SK-N-SH (cell line): Measurements from ENCODE around the gene ZNF587B. TPM values are rescaled to one million over a fixed set of nuclear protein-coding genes. Genes with fewer than 3 reads are reported as not detected.
A peak's percentile ranks its signal among the peaks of the same experiment; 100 is the strongest.

Experiments
- CTCF ChIA-PET: fragments of 300-600, 350-600 bp; formaldehyde crosslinking; extraction: SDS; loops from one replicate; lab custom pipeline; 2021; lab: Yijun Ruan, JAX
- POLR2A ChIA-PET: fragments of 350-600 bp; sonication (Branson Sonifier 250); formaldehyde crosslinking; extraction: SDS; loops from one replicate; lab custom pipeline; 2020; ENCODE audit warnings: antibody characterized with exemption, inconsistent platforms; lab: Yijun Ruan, JAX
- DNase-seq: peaks from one replicate; pipeline ENCODE4 v3.0.0; 2012
- H2AFZ ChIP-seq: fragments of 200-600 bp; sonication (generic); 2 replicates; pipeline ENCODE4 v1.8.1; 2016; ENCODE audit warnings: antibody characterized with exemption, mild to moderate bottlenecking, low read depth
- H3F3A ChIP-seq: fragments of 200-600 bp; sonication (generic); replicated peaks from 2 replicates; pipeline ENCODE3; 2016; ENCODE audit warnings: antibody characterized with exemption, mild to moderate bottlenecking; ENCODE audit not compliant: insufficient read depth
- H3K27ac ChIP-seq, 2 experiments: fragments of 200-500 bp in 1 of 2; fragments of 200-600 bp in 1 of 2; sonication (Bioruptor generic) in 1 of 2; sonication (generic), shearing (Covaris generic) in 1 of 2; 2 replicates each; pipeline versions ENCODE4 v1.5.1 to v1.6.1; 2014 to 2016; ENCODE audit warnings: low read depth in 2 of 2, inconsistent platforms in 1 of 2, low read length in 1 of 2, mild to moderate bottlenecking in 1 of 2, mixed read lengths in 1 of 2
- H3K27me3 ChIP-seq: fragments of 200-600 bp; sonication (generic), shearing (Covaris generic); 2 replicates; pipeline ENCODE4 v1.6.1; 2016; ENCODE audit warnings: mixed run types; ENCODE audit not compliant: insufficient read depth
- H3K36me3 ChIP-seq, 2 experiments: fragments of 200-500 bp in 1 of 2; fragments of 200-600 bp in 1 of 2; sonication (Bioruptor generic) in 1 of 2; sonication (generic) in 1 of 2; replicated peaks in 1 of 2; 2 replicates each; pipeline versions ENCODE3 to v1.5.1; 2014 to 2016; ENCODE audit warnings: low read length in 1 of 2, mild to moderate bottlenecking in 1 of 2; ENCODE audit not compliant: insufficient read depth in 2 of 2, control insufficient read depth in 1 of 2
- H3K4me1 ChIP-seq, 2 experiments: fragments of 200-500 bp in 1 of 2; fragments of 200-600 bp in 1 of 2; sonication (Bioruptor generic) in 1 of 2; sonication (generic), shearing (Covaris generic) in 1 of 2; 2 replicates each; pipeline versions ENCODE4 v1.5.1 to v1.6.1; 2014 to 2016; ENCODE audit warnings: low read depth in 1 of 2, low read length in 1 of 2, mixed run types in 1 of 2; ENCODE audit not compliant: insufficient read depth in 2 of 2, control insufficient read depth in 1 of 2
- H3K4me2 ChIP-seq: fragments of 200-600 bp; sonication (generic), shearing (Covaris generic); 2 replicates; pipeline ENCODE4 v1.6.1; 2017; ENCODE audit warnings: mixed run types
- H3K4me3 ChIP-seq, 2 experiments: fragments of 200-500 bp in 1 of 2; fragments of 200-600 bp in 1 of 2; sonication (Bioruptor generic) in 1 of 2; sonication (generic), shearing (Covaris generic) in 1 of 2; 2 replicates each; pipeline versions ENCODE4 v1.5.1 to v1.8.1; 2014 to 2016; ENCODE audit warnings: low read depth in 2 of 2, inconsistent platforms in 1 of 2, low read length in 1 of 2, mild to moderate bottlenecking in 1 of 2, mixed read lengths in 1 of 2, moderate library complexity in 1 of 2
- H3K79me2 ChIP-seq: fragments of 200-600 bp; sonication (generic); 2 replicates; pipeline ENCODE4 v1.8.1; 2017; ENCODE audit warnings: mild to moderate bottlenecking; ENCODE audit not compliant: insufficient read depth
- H3K9ac ChIP-seq: fragments of 200-600 bp; sonication (generic); 2 replicates; pipeline ENCODE4 v1.6.1; 2017; ENCODE audit warnings: mixed run types
- H3K9me2 ChIP-seq: fragments of 200-600 bp; sonication (generic); 2 replicates; pipeline ENCODE4 v1.6.1; 2017; ENCODE audit warnings: mixed run types
- H3K9me3 ChIP-seq: fragments of 200-600 bp; sonication (generic); 2 replicates; pipeline ENCODE4 v1.6.1; 2017; ENCODE audit warnings: mixed run types, mild to moderate bottlenecking, moderate library complexity
- H4K20me1 ChIP-seq: fragments of 200-600 bp; sonication (generic); 2 replicates; pipeline ENCODE4 v1.6.1; 2017; ENCODE audit warnings: mild to moderate bottlenecking, mixed run types; ENCODE audit not compliant: insufficient read depth
- CHD2 ChIP-seq: fragments of 150-350 bp; IDR thresholded peaks from 2 replicates; pipeline ENCODE4 v1.6.1; 2018; ENCODE audit warnings: low read length; ENCODE audit not compliant: partially characterized antibody
- ELF1 ChIP-seq: IDR thresholded peaks from 2 replicates; pipeline ENCODE4 v1.4.0; 2012
- EP300 ChIP-seq, 2 experiments: IDR thresholded peaks; 2 replicates each; pipeline versions ENCODE4 v1.4.0 to v1.6.1; 2012; ENCODE audit warnings: borderline replicate concordance in 1 of 2, low read depth in 1 of 2, low read length in 1 of 2
- EZH2phosphoT487 ChIP-seq: fragments of 200-600 bp; sonication (generic); IDR thresholded peaks from 2 replicates; pipeline ENCODE4 v1.6.1; 2017; ENCODE audit warnings: low read depth, mixed run types, mild to moderate bottlenecking, antibody characterized with exemption, moderate library complexity, borderline replicate concordance
- FOXJ3 ChIP-seq: sonication (generic); formaldehyde crosslinking; IDR thresholded peaks from 2 replicates; pipeline ENCODE4 v1.5.1; 2020; ENCODE audit warnings: mild to moderate bottlenecking, missing genetic modification reagents
- FOXM1 ChIP-seq: IDR thresholded peaks from 2 replicates; pipeline ENCODE4 v1.4.0; 2012; ENCODE audit warnings: low read depth, mild to moderate bottlenecking
- GABPA ChIP-seq: IDR thresholded peaks from 2 replicates; pipeline ENCODE4 v1.4.0; 2012; ENCODE audit warnings: low read depth, mild to moderate bottlenecking
- MAX ChIP-seq: IDR thresholded peaks from 2 replicates; pipeline ENCODE4 v1.4.0; 2012; ENCODE audit warnings: low read depth
- MEF2A ChIP-seq: IDR thresholded peaks from 2 replicates; pipeline ENCODE4 v1.4.0; 2012; ENCODE audit warnings: low read depth, borderline replicate concordance
- MXI1 ChIP-seq: IDR thresholded peaks from 2 replicates; pipeline ENCODE4 v1.6.1; 2012; ENCODE audit warnings: mild to moderate bottlenecking, low read depth, low read length, improper control_type of control experiment
- NFIC ChIP-seq: IDR thresholded peaks from 2 replicates; pipeline ENCODE4 v1.4.0; 2012; ENCODE audit warnings: borderline replicate concordance
- NRF1 ChIP-seq: IDR thresholded peaks from 2 replicates; pipeline ENCODE4 v1.6.1; 2012; ENCODE audit warnings: low read depth, mild to moderate bottlenecking, low read length
- RAD21 ChIP-seq: IDR thresholded peaks from 2 replicates; pipeline ENCODE4 v1.6.1; 2012; ENCODE audit warnings: mild to moderate bottlenecking, low read length
- RCOR1 ChIP-seq: fragments of 150-350 bp; IDR thresholded peaks from 2 replicates; pipeline ENCODE4 v1.6.1; 2017; ENCODE audit warnings: antibody characterized with exemption, low read length
- REST ChIP-seq: IDR thresholded peaks from 2 replicates; pipeline ENCODE4 v1.6.1; 2012; ENCODE audit warnings: mild to moderate bottlenecking, low read depth, low read length, moderate library complexity
- RXRA ChIP-seq: IDR thresholded peaks from 2 replicates; pipeline ENCODE4 v1.4.0; 2012; ENCODE audit warnings: low read depth, mild to moderate bottlenecking, borderline replicate concordance
- SIN3A ChIP-seq: IDR thresholded peaks from 2 replicates; pipeline ENCODE4 v1.6.1; 2012; ENCODE audit warnings: low read depth, mild to moderate bottlenecking, low read length, moderate library complexity, borderline replicate concordance
- SMC3 ChIP-seq: IDR thresholded peaks from 2 replicates; pipeline ENCODE4 v1.6.1; 2012; ENCODE audit warnings: low read depth, low read length, improper control_type of control experiment
- TAF1 ChIP-seq: IDR thresholded peaks from 2 replicates; pipeline ENCODE4 v1.6.1; 2012; ENCODE audit warnings: low read depth, mild to moderate bottlenecking, low read length, moderate library complexity, borderline replicate concordance
- TCF12 ChIP-seq: IDR thresholded peaks from 2 replicates; pipeline ENCODE4 v1.4.0; 2012
- TEAD4 ChIP-seq: IDR thresholded peaks from 2 replicates; pipeline ENCODE4 v1.4.0; 2012; ENCODE audit warnings: mild to moderate bottlenecking, borderline replicate concordance; ENCODE audit not compliant: insufficient read depth
- YY1 ChIP-seq: IDR thresholded peaks from 2 replicates; pipeline ENCODE4 v1.4.0; 2012; ENCODE audit warnings: low read depth, mild to moderate bottlenecking
- WGBS: methylation state at CpG from one replicate; pipeline ENCODE4 v1.1.6; 2017; ENCODE audit warnings: low lambda C conversion rate; 5-methylcytosine and 5-hydroxymethylcytosine counted together
- polyA plus RNA-seq, 3 experiments: library from polyadenylated mRNA; depleted of rRNA; stranded (reverse); fragments of >200 nt; gene quantifications; 2 replicates each; pipeline ENCODE4 v1.2.3, GENCODE V29; 2012
- TF ChIP-seq, protein P1 (sequence below): fragments of 150-350 bp; IDR thresholded peaks from 2 replicates; pipeline ENCODE4 v1.6.1; 2016; ENCODE audit warnings: mild to moderate bottlenecking, low read depth, low read length
- TF ChIP-seq, protein P2 (sequence below): fragments of 200-600 bp; sonication (generic); IDR thresholded peaks from 2 replicates; pipeline ENCODE4 v1.6.1; 2017; ENCODE audit warnings: antibody characterized with exemption, mild to moderate bottlenecking, moderate library complexity

ZNF587B gene
- polyA plus RNA-seq, 1 of the 3 experiments (the other 2 are of a cell fraction) = 2.4 TPM

GRCh38 chr19:57786286-57786685, 43.8 kb upstream of the ZNF587B start (continued):
- TF ChIP-seq FOXJ3 (CRISPR knock-in tag) = no peak
- no peak for TF ChIP-seq ELF1
- TF ChIP-seq SIN3A = no peak
- TF ChIP-seq FOXM1 = no peak
- TF ChIP-seq SMC3 = no peak
- no peak for TF ChIP-seq MAX

- DNase-seq = no peak
- H3K4me3 ChIP-seq = peak overlapping the region in 1 of 2 experiments; percentile 3; a peak in 1 of 4 replicates
- H3K9me2 ChIP-seq = no peaks in the 10 kb centered on the region
- no peak overlapping the region for H3K27ac ChIP-seq
- H4K20me1 ChIP-seq = no peaks in the 10 kb centered on the region
- WGBS = 93% methylated on average over 5 of the region's 5 CpGs
- H3K9ac ChIP-seq = no peak overlapping the region
- no peaks in the 10 kb centered on the region for H3K4me1 ChIP-seq
- no peaks in the 10 kb centered on the region for H3F3A ChIP-seq
- H3K36me3 ChIP-seq = peaks cover 4 to 18% of the 10 kb centered on the region in 2 experiments
- ChIA-PET POLR2A (no interaction called here), CTCF (no interaction called here)
- no peak overlapping the region for H2AFZ ChIP-seq
- no peaks in the 10 kb centered on the region for H3K9me3 ChIP-seq
- H3K4me2 ChIP-seq = no peak overlapping the region
- H3K79me2 ChIP-seq = peaks cover 7% of the 10 kb centered on the region; the same call in 1 of the 2 replicates
- no peaks in the 10 kb centered on the region for H3K27me3 ChIP-seq
- TF ChIP-seq EZH2phosphoT487 (no peak), RAD21 (no peak), EP300 (IDR thresholded peaks at IDR 0.05; ENCODE audit: borderline replicate concordance in 1 of 2, low read depth in 1 of 2, low read length in 1 of 2) (no peak), REST (no peak), MXI1 (no peak), NFIC (no peak), NRF1 (no peak), RXRA (no peak), YY1 (no peak), TCF12 (no peak), GABPA (no peak), ELF1 (no peak), TAF1 (no peak), MEF2A (no peak), RCOR1 (no peak), TEAD4 (no peak), CHD2 (no peak)
- TF ChIP-seq, protein P1, sequence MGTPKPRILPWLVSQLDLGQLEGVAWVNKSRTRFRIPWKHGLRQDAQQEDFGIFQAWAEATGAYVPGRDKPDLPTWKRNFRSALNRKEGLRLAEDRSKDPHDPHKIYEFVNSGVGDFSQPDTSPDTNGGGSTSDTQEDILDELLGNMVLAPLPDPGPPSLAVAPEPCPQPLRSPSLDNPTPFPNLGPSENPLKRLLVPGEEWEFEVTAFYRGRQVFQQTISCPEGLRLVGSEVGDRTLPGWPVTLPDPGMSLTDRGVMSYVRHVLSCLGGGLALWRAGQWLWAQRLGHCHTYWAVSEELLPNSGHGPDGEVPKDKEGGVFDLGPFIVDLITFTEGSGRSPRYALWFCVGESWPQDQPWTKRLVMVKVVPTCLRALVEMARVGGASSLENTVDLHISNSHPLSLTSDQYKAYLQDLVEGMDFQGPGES = no peak
- TF ChIP-seq, protein P2, sequence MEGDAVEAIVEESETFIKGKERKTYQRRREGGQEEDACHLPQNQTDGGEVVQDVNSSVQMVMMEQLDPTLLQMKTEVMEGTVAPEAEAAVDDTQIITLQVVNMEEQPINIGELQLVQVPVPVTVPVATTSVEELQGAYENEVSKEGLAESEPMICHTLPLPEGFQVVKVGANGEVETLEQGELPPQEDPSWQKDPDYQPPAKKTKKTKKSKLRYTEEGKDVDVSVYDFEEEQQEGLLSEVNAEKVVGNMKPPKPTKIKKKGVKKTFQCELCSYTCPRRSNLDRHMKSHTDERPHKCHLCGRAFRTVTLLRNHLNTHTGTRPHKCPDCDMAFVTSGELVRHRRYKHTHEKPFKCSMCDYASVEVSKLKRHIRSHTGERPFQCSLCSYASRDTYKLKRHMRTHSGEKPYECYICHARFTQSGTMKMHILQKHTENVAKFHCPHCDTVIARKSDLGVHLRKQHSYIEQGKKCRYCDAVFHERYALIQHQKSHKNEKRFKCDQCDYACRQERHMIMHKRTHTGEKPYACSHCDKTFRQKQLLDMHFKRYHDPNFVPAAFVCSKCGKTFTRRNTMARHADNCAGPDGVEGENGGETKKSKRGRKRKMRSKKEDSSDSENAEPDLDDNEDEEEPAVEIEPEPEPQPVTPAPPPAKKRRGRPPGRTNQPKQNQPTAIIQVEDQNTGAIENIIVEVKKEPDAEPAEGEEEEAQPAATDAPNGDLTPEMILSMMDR = no peak
Observed at GRCh38 chr19:57786906-57787305, 43.2 kb upstream of the ZNF587B start.
